BLaER1 (cell line): ENCODE measurements around the gene EIF3K.
"Not testable (repeated sequence)": the region's sequence is repeated elsewhere in the genome, so short reads cannot be mapped to it uniquely, and the experiment has no call there.

Source experiments
- H3K27ac ChIP-seq: shearing (Covaris generic); formaldehyde crosslinking; 2 replicates; pipeline ENCODE4 v1.8.1; 2022
- H3K27me3 ChIP-seq: shearing (Covaris generic); formaldehyde crosslinking; 2 replicates; pipeline ENCODE4 v1.8.1; 2022
- H3K36me3 ChIP-seq: shearing (Covaris generic); formaldehyde crosslinking; 2 replicates; pipeline ENCODE4 v1.8.1; 2022
- H3K4me1 ChIP-seq: shearing (Covaris generic); formaldehyde crosslinking; 2 replicates; pipeline ENCODE4 v1.8.1; 2022
- H3K4me2 ChIP-seq: shearing (Covaris generic); formaldehyde crosslinking; 2 replicates; pipeline ENCODE4 v1.8.1; 2022
- H3K4me3 ChIP-seq: shearing (Covaris generic); formaldehyde crosslinking; 2 replicates; pipeline ENCODE4 v1.8.1; 2022
- H3K9ac ChIP-seq: shearing (Covaris generic); formaldehyde crosslinking; 2 replicates; pipeline ENCODE4 v1.8.1; 2022
- H3K9me3 ChIP-seq: shearing (Covaris generic); formaldehyde crosslinking; 2 replicates; pipeline ENCODE4 v1.8.1; 2022
- H4K20me1 ChIP-seq: shearing (Covaris generic); formaldehyde crosslinking; 2 replicates; pipeline ENCODE4 v1.8.1; 2022
- Cebpa-rat ChIP-seq: shearing (Covaris generic); IDR thresholded peaks from 2 replicates; pipeline ENCODE4 v1.8.1; 2022

The EIF3K gene, protein sequence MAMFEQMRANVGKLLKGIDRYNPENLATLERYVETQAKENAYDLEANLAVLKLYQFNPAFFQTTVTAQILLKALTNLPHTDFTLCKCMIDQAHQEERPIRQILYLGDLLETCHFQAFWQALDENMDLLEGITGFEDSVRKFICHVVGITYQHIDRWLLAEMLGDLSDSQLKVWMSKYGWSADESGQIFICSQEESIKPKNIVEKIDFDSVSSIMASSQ

DNA sequence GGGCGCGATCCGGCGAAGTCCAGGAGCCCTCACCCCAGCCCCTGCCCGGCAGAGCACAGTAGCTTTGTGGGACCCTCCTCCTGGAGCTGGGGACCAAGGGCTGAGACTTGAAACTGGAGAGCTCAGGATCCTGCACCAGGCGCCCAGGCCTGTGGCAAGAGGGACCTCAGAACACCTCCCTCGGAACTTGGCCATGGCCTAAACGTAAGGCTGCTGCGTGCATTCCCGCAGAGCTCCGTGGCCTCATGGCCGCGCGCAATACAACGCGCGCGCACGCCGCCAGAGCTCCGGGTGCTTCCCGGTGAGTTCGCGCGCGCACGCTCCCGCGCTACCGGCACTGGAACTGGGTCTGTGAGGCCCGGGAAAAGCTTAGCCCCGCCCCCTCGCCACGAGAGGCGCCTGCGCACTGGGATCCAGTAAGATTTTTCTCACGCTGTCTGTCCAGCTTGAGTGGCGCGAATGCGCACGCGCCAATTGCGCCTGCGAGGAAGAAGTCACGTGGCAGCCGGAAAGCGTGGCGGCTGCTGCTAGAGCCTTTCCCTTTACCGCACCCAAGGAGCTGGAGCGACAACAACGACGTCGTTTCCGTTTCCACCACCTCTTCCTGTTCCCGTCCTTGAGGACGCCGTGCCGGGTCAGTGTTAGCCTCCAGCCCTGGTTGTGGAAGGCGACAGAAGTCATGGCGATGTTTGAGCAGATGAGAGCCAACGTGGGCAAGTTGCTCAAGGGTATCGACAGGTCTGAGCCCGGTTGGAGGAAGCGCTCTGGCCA, at the start of gene EIF3K:
EIF3K (plus strand) TSS at position 599 of the 771 bp plus-strand sequence; CDS start at position 680, 81 bp downstream.
- no peaks in the 10 kb centered on the region for H3K9me3 ChIP-seq
- H3K4me2 ChIP-seq: peak within 1 kb of the TSS; percentile 97
- peaks cover 40% of the 10 kb centered on the region for H3K4me1 ChIP-seq
- peaks cover 45% of the 10 kb centered on the region for H3K36me3 ChIP-seq
- H4K20me1 ChIP-seq: peaks cover 30% of the 10 kb centered on the region
- peak within 1 kb of the TSS; percentile 95 for H3K9ac ChIP-seq
- no peaks in the 10 kb centered on the region for H3K27me3 ChIP-seq
- H3K4me3 ChIP-seq: peak within 1 kb of the TSS; percentile 89
- TF ChIP-seq Cebpa-rat: no peak
- H3K27ac ChIP-seq: peak within 1 kb of the TSS; percentile 91

DNA sequence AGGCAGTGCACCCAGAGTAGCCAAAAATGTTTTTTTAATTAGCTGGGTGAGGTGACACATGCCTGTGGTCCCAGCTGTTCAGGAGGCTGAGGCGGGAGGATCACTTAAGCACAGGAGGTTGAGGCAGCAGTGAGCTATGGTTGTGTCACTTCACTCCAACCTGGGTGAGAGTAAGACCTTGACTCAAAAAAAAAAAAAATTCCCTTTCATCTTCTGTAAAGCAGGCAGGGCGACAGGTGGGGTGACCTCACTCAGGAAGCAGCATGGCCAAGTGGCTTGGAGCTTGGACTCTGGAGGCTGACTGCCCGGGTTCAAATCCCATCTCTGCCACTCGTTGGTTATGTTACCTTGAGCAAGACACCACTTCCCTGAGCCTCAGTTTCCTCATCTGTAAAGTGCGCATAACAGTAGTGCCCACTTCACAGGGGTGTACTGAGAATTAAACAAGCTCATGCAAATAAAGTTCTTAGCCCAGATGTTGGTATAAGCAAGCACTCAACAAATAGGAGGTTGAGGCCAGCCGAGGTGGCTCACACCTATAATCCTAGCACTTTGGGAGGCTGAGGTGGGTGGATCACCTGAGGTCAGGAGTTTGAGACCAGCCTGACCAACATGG, 49.5 kb upstream of the EIF3K start:
- no peak for TF ChIP-seq Cebpa-rat

DNA sequence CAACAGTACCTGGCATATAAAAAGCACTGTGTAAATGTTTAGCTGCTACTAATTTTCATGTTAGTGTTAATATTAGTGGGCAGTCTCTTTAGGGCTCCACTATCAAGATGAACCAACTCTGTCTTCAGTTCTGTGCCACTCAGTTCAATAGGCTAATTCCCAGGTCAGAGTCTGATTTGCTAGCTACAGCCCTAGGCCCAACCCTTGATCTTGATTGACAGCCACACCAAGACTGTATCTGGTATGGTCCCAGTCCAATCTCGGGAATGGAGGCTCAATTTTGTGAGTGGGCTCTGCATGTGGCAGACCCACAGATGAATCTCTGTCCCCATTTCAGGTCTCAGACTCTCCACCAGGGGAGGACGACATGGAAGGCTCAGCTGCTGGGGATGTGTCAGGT, 47.3 kb upstream of the EIF3K start:
- Histone ChIP-seq H3K9me3 (no peaks in the 10 kb centered on the region), H3K36me3 (no peaks in the 10 kb centered on the region), H3K27ac (no peak overlapping the region), H3K4me1 (no peaks in the 10 kb centered on the region), H4K20me1 (no peaks in the 10 kb centered on the region), H3K4me2 (no peak overlapping the region), H3K27me3 (peaks cover 14% of the 10 kb centered on the region), H3K9ac (no peak overlapping the region), H3K4me3 (no peak overlapping the region)
- TF ChIP-seq Cebpa-rat: no peak

More for the DNA sequence above, 49.5 kb upstream of the EIF3K start:
- Histone ChIP-seq H3K4me2 (no peak overlapping the region), H3K4me1 (no peaks in the 10 kb centered on the region), H3K27me3 (peaks cover 36% of the 10 kb centered on the region), H3K36me3 (no peaks in the 10 kb centered on the region), H3K4me3 (no peak overlapping the region), H3K9ac (no peak overlapping the region), H3K9me3 (no peaks in the 10 kb centered on the region), H4K20me1 (no peaks in the 10 kb centered on the region), H3K27ac (no peak overlapping the region)

DNA sequence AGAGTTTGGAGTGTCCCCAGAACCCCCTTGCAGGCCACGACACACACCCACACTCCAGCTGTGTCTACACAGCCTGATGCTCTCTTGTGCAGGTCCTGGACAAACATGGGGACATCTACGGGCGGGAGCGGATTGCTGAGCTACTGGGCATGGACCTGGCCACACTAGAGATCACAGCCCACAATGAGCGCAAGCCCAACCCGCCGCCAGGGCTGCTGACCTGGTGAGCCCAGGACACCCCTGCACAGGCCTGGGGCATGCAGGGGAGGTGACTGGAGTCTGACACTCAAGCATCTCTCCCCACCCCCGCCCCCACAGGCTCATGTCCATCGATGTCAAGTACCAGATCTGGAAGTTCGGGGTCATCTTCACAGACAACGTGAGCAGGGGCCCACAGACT, 41.2 kb upstream of the EIF3K start:
- Histone ChIP-seq H3K9me3 (no peaks in the 10 kb centered on the region), H3K4me2 (no peak overlapping the region), H3K36me3 (no peaks in the 10 kb centered on the region), H3K4me1 (no peaks in the 10 kb centered on the region), H3K27me3 (no peaks in the 10 kb centered on the region), H3K9ac (no peak overlapping the region), H4K20me1 (no peaks in the 10 kb centered on the region), H3K27ac (no peak overlapping the region), H3K4me3 (no peak overlapping the region)
- TF ChIP-seq Cebpa-rat: no peak

DNA sequence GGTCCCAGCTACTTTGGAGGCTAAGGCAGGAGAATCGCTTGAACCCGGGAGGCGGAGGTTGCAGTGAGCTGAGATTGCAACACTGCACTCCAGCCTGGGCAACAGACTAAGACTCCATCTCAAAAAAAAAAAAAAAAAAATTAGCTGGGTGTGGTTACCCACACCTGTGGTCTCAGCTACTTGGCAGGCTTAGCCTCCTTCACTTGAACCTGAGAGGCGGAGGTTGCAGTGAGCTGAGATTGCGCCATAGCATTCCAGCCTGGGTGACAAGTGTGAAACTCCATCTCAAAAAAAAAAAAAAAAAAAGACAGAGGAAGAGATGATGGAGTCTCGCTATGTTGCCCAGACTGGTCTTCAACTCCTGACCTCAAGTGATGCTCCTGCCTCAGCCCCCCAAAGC, 39.7 kb upstream of the EIF3K start:
- not testable (repeated sequence) for H3K4me3 ChIP-seq, H3K4me1 ChIP-seq, H3K9me3 ChIP-seq, H3K4me2 ChIP-seq, H3K9ac ChIP-seq, H3K27ac ChIP-seq, H3K36me3 ChIP-seq, H4K20me1 ChIP-seq, H3K27me3 ChIP-seq

DNA sequence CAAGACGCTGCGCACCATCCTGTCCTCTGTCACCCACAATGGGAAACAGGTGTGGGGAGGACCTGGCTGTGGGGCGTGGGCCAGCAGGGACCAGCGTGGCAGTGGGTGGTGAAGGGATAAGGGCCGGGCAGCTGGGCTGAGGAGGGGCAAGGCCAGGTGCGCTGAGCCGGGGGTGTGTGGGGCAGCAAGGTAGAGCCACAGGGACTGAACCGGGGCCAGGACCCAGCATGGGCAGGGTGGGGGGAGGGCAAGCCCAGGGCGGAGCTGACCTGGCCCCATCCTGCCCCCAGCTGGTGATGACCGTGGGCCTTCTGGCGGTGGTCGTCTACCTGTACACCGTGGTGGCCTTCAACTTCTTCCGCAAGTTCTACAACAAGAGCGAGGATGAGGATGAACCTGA, 38.9 kb upstream of the EIF3K start:
- H3K36me3 ChIP-seq: no peaks in the 10 kb centered on the region
- H4K20me1 ChIP-seq: no peaks in the 10 kb centered on the region
- no peak overlapping the region for H3K4me3 ChIP-seq
- no peaks in the 10 kb centered on the region for H3K9me3 ChIP-seq
- H3K27ac ChIP-seq: no peak overlapping the region
- TF ChIP-seq Cebpa-rat: no peak
- H3K27me3 ChIP-seq: no peaks in the 10 kb centered on the region
- H3K4me1 ChIP-seq: peaks cover 5% of the 10 kb centered on the region; the same call in 1 of the 2 replicates
- H3K4me2 ChIP-seq: no peak overlapping the region
- H3K9ac ChIP-seq: no peak overlapping the region

DNA sequence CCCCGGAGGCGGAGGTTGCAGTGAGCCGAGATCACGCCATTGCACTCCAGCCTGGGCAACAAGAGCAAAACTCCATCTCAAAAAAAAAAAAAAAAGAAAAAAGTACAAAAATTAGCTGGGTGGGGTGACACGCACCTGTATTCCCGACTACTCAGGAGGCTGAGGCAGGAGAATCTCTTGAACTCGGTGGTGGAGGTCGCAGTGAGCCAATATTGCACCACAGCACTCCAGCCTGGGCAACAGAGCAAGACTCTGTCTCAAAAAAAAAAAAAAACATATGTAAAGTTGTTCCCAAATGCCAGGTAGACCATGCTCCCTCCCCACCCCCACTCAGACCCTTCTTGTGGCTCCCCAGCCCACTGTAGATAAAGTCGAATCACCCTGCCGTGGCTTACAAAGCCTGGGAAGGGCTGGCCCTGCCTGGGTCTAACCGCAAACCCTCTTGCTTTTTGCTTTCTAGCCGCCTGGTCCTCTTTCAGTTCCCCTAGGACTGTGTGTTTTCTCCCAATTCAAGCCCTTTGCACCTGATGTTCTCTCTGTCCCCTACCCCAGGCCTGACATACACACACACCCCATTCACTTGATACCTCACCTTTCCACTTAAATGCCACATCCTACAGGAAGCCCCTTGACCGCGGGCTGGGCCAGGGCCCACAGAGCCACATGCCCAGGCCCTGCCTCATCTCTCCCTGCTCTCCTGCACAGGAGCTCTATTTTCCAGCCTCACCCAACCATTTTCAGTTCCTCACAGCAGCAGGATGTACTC, 35.6 kb upstream of the EIF3K start:
- H3K4me2 ChIP-seq: no peak overlapping the region
- no peak for TF ChIP-seq Cebpa-rat
- H3K4me1 ChIP-seq: peaks cover 5% of the 10 kb centered on the region; the same call in 1 of the 2 replicates
- H4K20me1 ChIP-seq: no peaks in the 10 kb centered on the region
- peaks cover 15% of the 10 kb centered on the region for H3K36me3 ChIP-seq
- no peak overlapping the region; the same call in 1 of the 2 replicates for H3K9ac ChIP-seq
- no peaks in the 10 kb centered on the region for H3K9me3 ChIP-seq
- H3K27ac ChIP-seq: no peak overlapping the region
- no peaks in the 10 kb centered on the region for H3K27me3 ChIP-seq
- H3K4me3 ChIP-seq: no peak overlapping the region

DNA sequence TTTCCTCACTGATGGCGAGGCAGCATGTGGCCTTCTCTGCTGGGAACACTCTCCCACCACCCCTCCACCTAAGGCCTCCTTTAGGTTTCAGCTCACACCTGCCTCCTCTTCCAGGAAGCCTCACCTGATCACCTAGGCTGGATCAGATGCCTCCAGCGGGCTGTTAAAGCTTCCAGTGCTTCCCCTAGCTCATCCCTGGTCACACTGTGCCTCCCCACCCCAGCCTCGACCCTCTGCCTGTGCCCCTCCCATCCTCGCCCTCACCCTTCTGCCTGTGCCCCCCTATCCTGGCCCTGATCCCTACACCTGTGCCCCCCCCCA, 35.0 kb upstream of the EIF3K start:
- no peak for TF ChIP-seq Cebpa-rat
- no peak overlapping the region for H3K27ac ChIP-seq

DNA sequence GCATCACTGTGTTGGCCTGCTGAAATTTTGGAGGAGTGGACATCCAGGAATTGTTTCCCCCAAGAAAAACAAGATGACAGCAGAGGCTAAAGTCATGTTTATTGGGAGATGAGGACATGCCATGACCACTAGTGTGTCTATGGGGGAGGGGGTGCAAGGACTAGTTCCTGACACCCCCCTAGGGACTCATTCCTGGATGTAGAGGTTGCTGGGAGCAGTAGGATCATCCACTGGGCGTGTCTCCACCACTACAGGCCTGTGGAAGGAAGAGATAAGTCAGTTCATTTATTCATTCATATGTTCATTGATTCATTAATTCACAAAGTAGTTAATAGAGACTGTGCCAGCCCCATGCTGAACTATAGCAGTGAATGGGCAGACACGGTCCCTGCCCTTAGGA, 31.4 kb upstream of the EIF3K start:
- Histone ChIP-seq H3K4me2 (no peak overlapping the region), H3K27me3 (no peaks in the 10 kb centered on the region), H4K20me1 (no peaks in the 10 kb centered on the region), H3K4me3 (no peak overlapping the region), H3K4me1 (peaks cover 5% of the 10 kb centered on the region; the same call in 1 of the 2 replicates), H3K36me3 (peaks cover 40% of the 10 kb centered on the region), H3K9ac (no peak overlapping the region), H3K9me3 (no peaks in the 10 kb centered on the region), H3K27ac (no peak overlapping the region)
- TF ChIP-seq Cebpa-rat: no peak

More for the DNA sequence above, 35.0 kb upstream of the EIF3K start:
- Histone ChIP-seq H3K27me3 (no peaks in the 10 kb centered on the region), H3K4me1 (peaks cover 5% of the 10 kb centered on the region; the same call in 1 of the 2 replicates), H3K4me2 (no peak overlapping the region), H3K9me3 (no peaks in the 10 kb centered on the region), H3K4me3 (no peak overlapping the region), H3K9ac (no peak overlapping the region), H4K20me1 (no peaks in the 10 kb centered on the region), H3K36me3 (peaks cover 15% of the 10 kb centered on the region)
